Activated CD8-positive, alpha-beta memory T cell treated with anti-CD3 and anti-CD28 coated beads for 4 hours (primary cell): ENCODE results near the gene LRIT2.

Source experiments
- DNase-seq, 2 donors: peaks; one replicate each; pipeline ENCODE4 v3.0.0-alpha.2; 2020; ENCODE audit warnings: low read depth in 2 of 2

LRIT2 gene

DNA sequence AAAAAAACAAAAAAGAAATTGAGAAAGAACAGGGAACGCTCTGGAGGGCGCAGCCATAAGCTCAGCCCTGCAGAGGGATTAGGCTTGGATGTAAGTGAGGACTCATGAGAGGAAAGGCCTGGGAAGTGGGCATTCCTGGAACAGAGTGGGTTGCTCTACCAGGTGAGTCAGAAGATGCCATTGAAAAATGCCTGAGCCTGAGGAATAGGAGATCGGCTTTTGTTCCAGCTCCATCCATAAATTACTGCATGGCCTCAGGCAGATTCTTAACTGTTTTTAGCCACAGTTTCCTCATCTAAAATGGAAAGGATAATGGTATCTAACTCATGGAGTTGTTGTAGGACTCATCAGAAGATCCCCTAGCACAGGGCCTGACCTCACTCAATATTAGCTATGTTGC is 18.4 kb upstream of the LRIT2 start:
- no peak for DNase-seq

DNA sequence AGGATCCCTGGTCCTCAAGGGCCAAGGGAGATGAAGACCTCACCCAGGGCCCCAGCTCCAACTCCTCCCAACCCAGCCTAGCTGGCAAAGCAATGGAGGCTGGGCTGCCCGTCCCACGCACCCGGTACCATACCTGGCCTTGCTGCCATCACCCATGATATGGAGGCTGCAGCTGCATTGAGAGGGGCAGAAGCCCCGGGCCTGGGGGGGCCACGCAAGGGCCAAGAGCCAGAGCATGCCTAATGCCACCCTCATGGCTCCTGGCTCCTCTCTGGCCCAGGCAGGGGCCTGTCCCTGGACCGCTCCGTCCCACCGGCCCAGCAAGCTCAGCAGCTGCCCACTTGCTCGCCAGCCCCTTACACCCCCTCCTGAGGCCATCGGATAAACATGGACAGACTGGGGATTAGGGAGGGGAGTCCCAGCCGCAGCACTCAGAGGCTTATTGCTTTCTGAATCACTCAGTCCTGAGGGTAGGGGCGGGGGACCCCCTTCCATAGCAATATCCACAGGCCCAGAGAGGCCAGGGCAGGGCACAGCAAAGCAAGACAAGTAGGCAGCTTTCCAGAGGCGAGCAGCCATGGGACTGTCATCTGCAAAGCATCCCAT is 15.9 kb upstream of the LRIT2 start, which contains the start of gene LRIT1:
LRIT1 (minus strand) TSS at position 362 of the 606 bp plus-strand sequence; CDS start at position 255, 107 bp downstream.
- DNase-seq: no peak

DNA sequence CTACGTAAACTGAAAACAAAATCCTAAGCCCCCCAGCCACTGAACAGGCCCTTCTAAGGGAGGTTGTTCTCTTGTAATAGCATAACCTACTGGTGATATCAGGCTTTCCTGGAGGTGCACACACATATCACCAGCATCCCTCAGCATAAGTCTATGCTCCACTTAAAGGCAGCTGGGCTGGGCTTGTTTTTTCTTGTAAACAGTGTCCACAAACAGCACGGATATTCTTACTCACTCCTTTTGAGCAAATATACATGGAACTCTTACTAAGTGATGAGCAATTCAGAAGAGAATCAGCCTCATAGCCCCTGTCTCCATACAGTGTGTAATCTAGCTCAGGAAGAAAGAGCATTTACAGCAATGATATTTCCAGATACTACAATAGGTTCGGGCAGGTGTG is 13.6 kb upstream of the LRIT2 start:
- DNase-seq: no peak

DNA sequence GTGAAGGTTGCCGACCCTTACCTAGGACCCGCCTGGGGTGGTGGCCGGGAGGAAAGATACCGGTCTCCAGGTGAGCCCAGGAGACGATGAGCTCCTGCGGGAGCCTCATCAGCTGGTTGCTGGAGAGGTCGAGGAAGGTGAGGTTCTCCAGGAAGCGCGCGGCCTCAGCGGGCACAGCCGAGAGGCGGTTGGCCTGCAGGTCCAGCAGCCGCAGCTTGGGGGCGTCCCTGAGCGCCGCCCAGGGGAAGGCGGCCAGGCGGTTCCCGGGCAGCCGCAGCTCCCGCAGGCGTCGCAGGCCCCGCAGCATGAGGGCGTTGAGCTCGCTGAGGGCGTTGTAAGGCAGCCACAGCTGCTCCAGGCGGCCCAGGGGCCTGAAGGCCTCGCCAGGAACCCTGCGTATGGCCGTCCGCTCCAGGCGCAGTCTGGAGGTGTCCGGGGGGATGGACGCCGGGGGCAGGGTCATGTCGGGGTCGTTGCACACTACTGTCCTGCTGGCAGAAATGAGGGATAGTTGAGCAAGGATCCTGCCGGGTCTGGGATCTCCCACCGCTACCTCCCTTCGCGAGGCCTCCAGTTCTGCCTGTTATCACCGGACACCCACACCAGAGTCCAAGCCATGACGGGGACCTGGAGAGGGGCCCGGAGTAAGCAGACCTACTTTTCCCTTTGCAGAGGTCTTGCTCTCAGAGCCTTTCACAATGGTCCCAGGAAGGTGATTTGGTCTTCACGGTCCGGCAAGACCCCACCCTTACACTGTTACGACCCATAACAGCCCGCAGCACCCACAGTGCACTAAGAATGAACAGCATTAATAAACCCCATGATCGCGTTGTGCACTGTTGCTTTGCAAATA is 12.1 kb upstream of the LRIT2 start:
- DNase-seq: no peak

DNA sequence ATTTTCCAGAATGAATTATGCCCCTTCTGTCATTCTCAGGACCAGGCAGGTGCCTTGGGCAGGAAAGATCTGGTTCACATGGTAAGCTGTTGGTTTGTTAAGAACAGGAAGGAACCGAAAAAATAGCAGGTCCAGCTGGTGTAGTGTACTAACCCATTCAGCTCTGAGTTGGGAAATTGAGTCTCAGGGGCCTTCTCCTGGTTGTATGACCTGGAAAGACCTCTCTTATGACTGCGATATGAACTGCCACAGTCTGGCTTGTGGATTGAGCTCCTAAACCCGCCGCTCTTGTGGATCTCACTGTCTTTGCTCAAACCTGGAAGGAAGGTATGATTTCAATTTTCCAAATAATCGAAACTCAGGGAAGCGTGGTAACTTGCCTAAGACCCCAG is 11.5 kb upstream of the LRIT2 start:
- DNase-seq: no peak

DNA sequence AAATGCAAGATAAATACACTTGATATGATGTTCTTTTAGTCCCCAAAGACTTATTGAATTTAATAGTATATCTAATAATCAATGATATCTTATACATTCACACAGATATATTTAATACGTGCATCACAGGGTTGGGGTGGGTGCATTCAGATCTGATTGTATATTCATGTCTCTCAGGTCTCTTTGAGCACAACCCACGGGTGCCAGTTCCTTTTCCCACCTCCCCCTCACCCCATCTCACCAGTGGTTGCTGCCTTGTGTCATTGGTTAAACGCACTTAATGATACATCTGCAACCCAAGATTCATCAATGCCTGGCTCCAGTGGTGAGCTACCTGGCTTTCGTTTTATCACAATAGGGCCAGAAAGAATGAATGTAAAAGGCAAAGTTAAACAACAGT is 9.8 kb upstream of the LRIT2 start:
- DNase-seq: no peak

DNA sequence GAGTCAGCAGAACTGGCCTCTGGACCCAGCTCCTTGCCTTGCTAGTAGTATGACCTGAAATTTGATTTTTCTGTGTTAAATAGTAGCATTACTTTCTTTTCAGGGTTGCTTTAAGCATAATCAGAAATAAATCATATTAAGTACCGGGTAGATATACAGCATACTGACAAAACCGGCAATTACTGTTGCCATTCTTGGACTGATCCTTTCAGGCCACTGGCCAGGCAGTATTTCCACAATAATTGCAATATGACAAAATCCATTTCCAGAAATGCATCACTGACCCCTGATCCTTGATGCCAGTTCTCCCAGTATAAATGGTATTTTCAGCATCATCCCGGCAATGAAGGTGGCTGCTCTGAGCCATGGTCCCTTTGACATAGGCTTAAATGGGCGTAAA is 9.1 kb upstream of the LRIT2 start:
- no peak for DNase-seq

DNA sequence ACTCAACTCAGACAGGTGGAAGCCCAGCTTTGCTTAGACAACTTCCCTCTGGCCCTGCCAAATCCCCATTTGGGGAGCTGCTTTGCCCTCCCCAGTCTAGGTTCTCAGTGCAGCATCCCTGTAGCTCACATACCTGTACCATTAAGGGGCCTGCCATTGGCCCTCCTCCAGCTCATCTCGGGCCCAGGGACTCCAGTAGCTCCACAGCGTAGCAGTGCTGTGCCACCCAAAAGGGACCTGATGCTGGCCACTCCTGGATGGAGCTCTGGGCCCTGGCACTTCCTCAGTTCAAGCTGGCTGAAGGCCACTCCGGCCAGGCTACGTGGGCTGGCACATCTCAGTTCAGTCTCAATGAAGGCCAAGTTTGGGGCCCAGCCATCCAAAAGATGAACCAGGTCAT is 8.6 kb upstream of the LRIT2 start:
- no peak for DNase-seq

DNA sequence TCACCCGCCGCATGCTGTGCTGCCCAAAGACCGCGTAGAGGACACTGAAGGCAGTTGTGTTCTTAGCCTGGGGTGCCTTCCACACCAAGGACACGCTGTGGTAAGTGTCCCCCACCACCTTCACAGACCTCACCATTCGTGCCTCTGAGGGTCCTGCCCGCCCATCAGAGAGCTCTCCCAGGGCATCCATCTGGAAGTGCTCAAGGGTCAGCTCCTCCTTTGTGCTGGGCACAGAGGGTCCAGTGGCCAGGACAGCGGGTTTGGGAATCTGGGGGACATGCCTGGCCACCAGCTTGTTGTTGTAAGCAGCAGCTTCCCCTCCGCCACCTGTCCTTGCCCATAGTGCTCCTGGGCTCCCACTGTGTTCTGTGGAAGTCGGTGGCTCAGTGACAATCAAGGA is 7.0 kb upstream of the LRIT2 start:
- DNase-seq: no peak

DNA sequence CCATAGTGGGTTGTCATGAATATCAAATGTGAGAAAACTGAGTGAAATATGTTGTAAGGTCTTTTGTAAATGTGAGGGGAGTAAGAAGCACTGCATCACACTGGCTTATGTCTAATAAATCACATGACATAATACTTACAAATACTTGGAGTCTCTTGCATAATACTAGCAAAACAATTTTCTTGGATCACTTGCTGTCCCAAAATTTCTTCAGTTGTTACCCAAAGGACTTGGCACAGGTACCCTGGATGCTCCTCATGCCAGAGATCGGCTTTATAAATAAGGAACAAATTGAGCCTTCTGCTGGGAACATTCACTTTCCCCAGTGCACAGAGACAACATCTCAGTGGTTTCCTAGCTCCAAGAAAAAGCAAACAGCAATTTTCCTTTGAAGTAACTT is 5.0 kb upstream of the LRIT2 start:
- DNase-seq: no peak

DNA sequence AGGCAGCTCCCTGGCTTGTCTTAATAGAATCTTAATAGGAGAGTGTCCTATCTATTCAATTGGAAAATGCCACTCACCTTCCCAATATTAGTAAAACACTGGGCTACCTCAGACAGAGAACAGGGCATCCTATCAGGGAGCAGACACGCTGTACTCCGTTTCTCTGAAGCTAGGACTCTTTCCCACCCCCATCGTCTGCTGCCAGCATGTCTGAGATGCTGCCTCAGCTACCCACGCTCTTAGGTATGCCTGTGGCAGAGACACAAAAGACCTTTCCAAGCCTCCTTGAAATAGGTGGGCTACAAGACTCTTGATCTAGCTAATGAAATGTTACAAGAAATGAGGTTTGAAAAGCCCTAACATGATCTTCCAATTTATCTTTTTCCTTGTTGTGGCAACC is 2.5 kb upstream of the LRIT2 start:
- no peak for DNase-seq

DNA sequence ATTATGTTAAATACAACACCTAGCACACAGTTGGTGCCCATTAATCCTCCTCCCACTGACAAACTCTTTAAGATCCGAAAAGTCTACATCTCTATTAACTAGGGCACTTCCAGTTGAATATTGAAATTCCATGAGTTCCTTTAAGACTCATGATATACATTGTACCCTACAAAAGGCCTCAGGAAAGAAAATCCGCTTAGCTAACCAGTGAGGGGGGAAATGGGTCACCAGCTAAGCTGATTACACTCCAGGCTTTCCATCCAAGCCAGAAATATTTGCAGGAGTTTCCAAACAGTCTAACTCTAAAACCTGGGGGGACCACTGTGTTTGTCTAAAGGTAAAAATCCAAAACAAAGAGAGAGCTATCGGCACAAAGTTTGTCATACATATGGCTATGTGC is 1.3 kb upstream of the LRIT2 start:
- no peak for DNase-seq

DNA sequence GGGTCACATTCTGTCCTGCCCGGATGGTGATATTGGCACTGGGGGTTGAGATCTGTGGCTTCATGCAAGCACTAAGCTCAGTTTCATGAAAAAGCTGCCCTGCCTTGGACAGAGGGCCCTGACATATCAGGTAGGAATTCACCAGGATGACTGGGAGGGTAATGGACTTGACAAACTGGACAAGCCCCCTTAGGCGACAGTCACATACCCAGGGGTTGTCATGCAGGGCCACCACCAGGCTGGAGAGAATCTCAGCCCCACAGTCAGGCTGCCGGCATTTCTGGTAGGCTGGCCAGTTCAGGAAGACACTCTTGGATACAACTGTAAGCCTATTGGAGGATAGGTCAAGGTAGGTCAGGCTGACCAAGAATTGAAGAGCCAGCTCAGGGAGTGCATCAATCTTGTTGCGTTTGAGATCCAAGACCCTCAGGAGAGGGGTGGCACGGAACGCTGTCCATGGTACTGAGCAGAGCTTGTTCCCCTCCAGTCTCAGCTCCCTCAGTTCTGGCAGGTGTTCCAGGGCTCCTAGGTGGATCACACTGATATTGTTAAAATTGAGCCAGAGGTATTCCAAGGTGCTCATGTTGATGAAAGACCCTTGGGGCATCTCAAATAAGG is 824 bp downstream of the LRIT2 start:
- DNase-seq: no peak

DNA sequence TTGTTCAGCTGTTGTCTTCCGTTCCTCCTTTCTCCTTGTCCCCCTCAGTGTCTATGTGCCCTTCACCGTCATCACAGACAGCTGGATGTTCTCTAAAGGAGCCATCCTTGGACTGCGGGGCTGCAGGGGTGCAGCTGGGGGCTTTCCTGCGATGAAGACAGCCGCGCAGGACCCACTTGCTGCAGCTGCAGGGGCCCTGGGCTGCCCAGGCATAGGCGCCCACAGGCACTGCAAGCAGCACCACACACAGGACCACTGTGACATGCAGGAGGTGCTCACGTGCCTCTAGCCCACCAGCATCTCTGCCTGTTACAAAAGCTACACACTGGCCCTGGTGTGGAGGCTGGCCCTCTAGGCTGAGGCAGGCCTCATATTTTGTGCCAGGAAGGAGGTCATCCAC is 3.4 kb downstream of the LRIT2 start:
- DNase-seq: no peak

DNA sequence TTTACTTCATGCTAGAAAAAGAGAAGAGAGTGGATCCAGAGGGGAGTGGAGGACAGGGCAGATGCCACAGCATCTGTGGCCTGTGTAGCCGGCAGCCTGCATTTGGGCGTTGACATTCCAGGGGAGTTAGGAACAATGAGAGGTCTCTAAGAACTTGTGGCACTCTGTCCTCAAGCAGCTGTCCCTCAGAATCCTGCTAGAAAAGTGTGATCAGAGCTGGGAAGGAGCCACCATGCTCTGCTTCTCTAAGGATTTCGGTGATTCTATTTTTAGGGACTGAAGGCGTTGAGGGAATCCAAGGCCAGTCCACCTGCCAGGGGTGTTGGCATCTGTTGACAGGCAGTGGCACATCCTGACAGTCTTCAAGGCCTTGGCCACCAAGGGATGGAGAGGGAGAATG is 7.6 kb downstream of the LRIT2 start:
- DNase-seq: no peak

DNA sequence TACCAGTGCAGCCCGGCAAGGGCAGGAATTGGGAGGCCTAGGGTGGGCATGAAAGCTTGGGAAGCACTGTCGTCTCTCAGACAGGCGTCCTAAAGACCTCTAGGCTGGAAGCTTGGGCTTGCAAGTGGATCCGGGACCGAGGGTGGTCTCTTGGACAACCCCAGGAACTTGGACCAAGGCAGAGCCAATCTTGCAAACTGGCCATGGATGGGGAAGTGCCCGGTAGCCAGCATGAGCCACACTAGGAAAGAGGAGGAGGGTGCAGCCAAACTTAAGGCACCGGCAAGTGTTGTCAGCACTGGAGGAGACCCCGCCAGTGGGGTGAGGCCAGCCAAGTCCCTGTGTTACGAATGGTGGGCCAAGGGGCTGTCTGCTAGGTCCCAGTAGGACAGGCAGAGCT is 8.5 kb downstream of the LRIT2 start:
- no peak for DNase-seq

DNA sequence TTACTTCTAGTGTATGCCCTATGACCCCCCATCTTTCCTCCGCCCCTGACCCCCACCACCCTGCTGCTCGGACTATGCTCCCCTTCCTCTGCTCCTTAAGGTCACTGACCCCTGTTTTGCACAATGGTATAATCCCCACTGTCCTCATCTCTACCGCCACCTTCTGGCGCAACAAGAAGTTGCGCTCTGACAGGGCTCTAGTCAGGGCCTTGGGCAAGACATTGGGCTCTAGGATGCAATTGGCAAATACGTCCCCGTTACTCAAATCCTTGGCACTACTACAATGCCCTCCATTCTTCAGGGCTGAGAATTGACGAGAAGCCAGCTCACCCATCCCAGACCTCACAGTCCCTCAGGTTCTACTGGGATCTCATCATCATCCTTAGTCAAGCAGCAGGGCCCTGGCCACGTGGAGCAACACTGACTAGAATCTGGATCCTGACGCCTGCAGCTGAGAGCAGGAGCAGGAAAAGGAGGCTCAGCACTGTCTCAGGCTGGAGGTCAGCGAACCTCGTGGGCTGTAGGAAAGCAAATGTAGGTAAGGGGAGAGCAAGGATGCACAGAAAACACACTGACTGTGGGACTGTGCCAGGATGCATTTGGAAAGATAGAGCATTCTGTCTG is 10.6 kb downstream of the LRIT2 start:
- no peak for DNase-seq

DNA sequence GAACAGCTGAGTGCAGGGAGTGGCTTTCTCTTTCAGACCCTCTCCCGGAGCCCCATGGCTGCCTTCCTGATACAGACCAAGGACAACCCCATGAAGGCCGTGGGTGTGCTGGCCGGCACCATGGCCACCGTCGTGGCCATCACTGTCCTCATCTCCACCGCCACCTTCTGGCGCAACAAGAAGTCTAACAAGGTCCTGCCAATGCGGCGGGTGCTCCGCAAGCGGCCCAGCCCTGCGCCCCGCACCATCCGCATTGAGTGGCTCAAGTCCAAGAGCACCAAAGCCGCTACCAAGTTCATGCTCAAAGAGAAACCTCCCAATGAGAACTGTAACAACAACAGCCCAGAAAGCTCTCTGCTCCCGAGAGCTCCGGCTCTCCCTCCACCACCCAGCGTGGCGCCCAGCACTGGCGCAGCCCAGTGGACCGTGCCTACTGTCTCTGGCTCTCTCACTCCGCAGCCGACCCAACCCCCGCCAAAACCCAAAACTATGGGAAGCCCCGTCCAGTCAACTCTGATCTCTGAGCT is 11.2 kb downstream of the LRIT2 start:
- DNase-seq: no peak

DNA sequence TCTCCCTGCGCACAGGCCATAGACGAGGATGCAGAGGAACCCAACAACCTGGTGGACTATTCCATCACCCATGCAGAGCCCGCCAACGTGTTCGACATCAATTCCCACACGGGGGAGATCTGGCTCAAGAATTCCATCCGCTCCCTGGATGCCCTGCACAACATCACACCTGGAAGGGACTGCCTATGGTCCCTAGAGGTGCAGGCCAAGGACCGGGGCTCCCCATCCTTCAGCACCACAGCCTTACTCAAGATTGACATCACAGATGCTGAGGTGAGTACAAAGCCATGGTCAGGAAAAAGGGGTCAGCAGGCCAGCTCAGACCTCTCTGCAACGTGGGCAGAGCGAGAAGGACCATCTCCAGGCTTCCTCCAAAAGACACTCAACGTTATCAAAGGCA is 12.3 kb downstream of the LRIT2 start:
- no peak for DNase-seq

DNA sequence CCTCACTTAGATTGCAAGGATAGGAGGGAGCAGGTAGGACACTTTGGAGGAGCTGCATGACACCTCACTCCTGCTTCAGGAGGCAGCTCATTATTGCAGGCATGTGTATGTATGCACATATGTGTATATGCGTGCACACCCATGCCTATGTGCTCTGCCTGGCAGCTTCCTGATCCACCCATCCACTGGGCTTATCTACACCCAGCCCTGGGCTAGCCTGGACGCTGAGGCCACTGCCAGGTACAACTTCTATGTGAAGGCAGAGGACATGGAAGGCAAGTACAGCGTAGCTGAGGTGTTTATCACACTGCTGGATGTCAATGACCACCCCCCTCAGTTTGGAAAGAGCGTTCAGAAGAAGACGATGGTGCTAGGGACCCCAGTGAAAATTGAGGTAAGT is 13.3 kb downstream of the LRIT2 start:
- DNase-seq: no peak

DNA sequence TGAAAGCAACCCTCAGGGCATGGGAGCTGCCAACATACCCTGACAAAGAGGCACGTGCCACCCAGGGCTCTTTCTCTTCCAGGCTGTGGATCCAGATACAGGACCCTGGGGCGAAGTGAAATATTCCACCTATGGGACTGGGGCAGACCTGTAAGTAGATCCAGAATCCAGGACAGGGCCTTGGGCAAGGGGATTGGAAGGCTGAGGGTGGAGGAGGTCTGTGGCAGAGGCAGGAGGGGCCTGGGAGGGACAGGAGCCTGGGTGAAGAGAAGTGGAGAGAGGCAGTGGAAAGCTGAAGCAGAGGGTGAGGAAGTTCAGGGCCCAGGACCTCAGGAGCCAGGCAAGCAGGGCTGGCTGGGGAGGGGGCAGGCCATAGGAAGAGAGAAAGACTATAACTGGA is 13.8 kb downstream of the LRIT2 start:
- DNase-seq: no peak

DNA sequence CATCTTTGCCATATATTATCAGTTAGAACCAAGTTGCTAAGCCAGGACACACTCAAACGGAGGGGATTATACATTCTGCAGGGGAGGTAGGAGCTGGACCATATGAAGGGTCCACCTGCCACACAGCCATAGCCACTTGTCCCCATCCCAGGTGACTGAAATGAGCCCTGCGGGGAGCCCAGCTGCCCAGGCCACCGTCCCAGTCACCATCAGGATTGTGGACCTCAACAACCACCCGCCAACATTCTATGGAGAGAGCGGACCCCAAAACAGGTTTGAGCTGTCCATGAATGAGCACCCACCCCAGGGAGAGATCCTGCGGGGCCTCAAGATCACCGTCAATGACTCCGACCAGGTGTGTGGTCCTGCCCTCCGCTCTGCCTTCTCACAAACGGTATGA is 17.3 kb downstream of the LRIT2 start:
- DNase-seq: no peak
